Vagina (tissue), 2 donors: Measurements from ENCODE around the gene UTP20.

Experiments used
- POLR2A ChIP-seq, 2 donors: fragments of 450-650 bp; IDR thresholded peaks; one replicate each; pipeline ENCODE4 v1.6.1; 2017; ENCODE audit warnings: antibody characterized with exemption in 2 of 2, mild to moderate bottlenecking in 2 of 2, moderate library complexity in 2 of 2
- POLR2AphosphoS5 ChIP-seq, 2 donors: sonication (generic); formaldehyde crosslinking; IDR thresholded peaks; one replicate each; pipeline ENCODE4 v1.9.0; 2017; ENCODE audit warnings: antibody characterized with exemption in 2 of 2, mild to moderate bottlenecking in 2 of 2, low read depth in 1 of 2; ENCODE audit not compliant: insufficient read depth in 1 of 2
- TF ChIP-seq, protein P1 (sequence below), 3 experiments: fragments of 450-650 bp in 2 of 3; fragments of 200-600 bp in 1 of 3; sonication (generic) in 1 of 3; IDR thresholded peaks; one replicate each; pipeline ENCODE4 v1.5.1; 2017 to 2019; ENCODE audit warnings: antibody characterized with exemption in 3 of 3, mild to moderate bottlenecking in 2 of 3, moderate library complexity in 2 of 3

DNA sequence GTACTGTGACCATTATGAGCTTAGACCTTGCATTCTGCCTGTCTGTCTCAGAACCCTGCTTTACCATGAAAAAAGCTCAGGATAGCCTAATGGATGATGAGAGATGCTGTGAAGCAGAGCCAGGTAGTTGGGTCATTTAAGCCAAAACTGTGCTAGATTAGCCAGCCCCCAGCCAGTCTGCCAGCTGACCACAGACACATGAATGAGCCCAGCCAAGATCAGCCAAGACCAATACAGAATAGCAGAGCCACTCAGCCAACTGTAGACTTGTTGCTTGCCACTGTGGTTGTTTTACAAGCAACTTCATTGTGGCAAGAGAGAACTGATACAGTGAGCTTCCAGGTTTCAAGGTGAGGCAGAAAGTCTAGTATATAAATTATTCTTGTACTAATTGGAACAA, 12.8 kb upstream of the UTP20 start:
- TF ChIP-seq, protein P1, sequence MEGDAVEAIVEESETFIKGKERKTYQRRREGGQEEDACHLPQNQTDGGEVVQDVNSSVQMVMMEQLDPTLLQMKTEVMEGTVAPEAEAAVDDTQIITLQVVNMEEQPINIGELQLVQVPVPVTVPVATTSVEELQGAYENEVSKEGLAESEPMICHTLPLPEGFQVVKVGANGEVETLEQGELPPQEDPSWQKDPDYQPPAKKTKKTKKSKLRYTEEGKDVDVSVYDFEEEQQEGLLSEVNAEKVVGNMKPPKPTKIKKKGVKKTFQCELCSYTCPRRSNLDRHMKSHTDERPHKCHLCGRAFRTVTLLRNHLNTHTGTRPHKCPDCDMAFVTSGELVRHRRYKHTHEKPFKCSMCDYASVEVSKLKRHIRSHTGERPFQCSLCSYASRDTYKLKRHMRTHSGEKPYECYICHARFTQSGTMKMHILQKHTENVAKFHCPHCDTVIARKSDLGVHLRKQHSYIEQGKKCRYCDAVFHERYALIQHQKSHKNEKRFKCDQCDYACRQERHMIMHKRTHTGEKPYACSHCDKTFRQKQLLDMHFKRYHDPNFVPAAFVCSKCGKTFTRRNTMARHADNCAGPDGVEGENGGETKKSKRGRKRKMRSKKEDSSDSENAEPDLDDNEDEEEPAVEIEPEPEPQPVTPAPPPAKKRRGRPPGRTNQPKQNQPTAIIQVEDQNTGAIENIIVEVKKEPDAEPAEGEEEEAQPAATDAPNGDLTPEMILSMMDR (IDR thresholded peaks at IDR 0.05), result no peak
- no peak for TF ChIP-seq POLR2AphosphoS5 (IDR thresholded peaks at IDR 0.05; ENCODE audit: insufficient read depth in 1 of 2, low read depth in 1 of 2)
- TF ChIP-seq POLR2A (IDR thresholded peaks at IDR 0.05), result no peak
